ENCODE data around the gene THOC6.
"Not testable (repeated sequence)": the region's sequence is repeated elsewhere in the genome, so short reads cannot be mapped to it uniquely, and the experiment has no call there.

The THOC6 gene

GRCh38 chr16:3035289-3035971 is 11.6 kb downstream of the THOC6 start:
- DNase-seq = no peak

DNA sequence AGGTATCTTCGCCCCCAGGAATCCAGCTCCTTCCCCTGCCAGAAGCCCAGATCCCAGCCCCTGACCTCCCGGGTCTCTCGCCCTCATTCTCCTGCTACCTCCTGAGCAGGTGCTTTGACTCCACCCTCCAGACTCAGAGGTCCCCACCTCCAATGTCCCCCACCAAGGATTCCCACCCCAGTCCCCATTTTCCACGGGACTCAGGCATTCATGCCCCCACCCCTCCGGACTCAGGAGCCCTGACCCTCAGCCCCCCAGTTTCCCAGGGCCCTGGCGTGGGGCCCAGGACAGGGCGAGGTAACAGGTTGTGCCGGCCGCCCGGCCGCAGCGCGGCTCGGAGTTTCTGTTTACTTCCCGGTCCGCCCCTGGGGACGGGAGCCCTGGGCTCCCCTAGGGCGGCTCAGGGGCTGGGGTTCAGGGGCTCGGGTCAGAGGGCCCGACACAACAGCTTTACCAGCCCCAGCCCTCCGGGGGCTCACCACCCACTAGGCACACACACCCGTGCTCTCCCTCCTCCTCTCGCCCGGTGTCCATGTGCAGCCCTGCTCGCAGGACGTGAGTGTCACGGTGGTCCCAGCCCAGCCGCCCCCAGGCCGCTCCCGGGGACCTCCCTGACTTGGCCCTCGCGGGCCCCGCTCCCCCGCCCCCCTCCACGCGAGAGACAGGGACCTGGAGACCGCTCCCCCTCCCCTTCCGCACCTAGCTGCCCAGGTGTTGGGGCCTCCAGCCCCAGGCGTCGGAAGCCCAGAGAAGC is 12.3 kb downstream of the THOC6 start:
- DNase-seq = no peak

DNA sequence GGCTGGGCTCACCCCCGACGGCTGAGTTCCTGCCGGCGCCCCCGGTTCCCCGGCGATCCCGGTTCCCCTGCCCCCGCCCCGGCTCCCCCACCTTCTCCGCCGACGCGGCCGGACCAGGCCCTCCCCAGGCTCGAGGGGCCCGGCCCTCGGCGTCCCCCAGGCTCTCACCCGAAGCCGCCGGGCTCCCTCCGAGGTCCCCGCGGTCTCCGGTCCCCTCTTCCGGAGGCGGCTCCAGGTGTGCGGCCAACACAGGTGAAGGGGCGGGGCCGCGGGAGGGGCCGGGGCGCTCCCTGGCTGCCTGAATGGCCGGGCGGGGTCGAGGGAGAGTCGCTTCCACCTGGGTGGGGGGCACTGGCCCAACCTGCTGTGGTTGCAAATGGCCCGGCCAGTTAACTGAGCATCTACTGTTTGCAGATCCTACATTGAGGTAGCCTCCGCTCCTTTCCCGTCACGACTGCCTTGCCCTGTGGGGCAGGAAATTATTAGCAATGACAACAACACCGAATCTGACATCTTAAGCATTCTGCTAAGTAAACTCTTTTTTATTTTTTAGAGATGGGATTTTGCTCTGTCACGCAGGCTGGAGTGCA is 13.0 kb downstream of the THOC6 start, which contains the start of gene BICDL2:
TSS of gene BICDL2 (minus strand) at position 219 of the 590 bp plus-strand sequence. CDS start 1,448 bp downstream, outside the sequence.
- no peak for DNase-seq

DNA sequence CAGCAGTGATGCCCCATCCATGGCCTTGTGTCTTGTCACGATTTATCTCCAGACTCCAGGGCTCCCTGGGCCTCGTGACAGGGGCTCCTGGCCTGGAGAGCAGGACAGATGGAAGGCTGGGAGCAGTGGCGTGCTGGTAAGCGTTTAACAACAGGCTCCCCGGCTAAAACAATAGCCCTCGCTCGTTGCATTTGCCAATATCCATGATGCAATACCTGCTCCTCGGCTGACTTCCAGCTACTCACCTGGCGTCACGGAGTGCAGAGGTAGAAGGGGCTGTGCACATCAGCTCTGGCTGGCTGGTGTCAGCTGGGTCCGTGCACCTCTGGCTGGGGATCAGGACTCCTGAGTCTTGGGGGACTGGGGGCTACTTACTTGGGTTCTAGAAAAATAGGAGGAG is 14.4 kb downstream of the THOC6 start:
- no peak for DNase-seq

DNA sequence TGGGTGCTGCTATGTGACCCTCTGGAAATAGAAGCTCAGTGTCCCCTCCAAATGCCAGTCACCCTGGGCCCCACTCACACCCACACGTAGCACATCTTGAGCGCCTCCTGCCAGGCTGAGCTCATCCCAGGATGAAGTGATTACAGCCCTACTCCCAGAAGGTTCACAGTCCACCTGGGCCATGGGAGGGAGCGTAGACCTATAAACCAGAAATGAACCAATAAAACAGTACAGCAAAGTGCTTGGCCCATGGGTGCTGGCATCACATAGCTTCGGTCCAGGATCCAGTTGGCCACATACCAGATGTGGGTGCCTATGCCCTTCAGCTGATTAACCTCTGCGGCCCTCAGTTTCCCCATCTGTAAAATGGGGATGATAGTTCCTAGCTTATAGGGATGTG is 15.1 kb downstream of the THOC6 start:
- no peak for DNase-seq

- DNase-seq = no peak
Measured at GRCh38 chr16:3042376-3042775, 18.5 kb downstream of the THOC6 start.

GRCh38 chr16:3044708-3045107 is 20.9 kb downstream of the THOC6 start:
- no peak for DNase-seq

GRCh38 chr16:3045758-3046640 is 22.2 kb downstream of the THOC6 start, which contains the start of gene MMP25:
Gene MMP25 (plus strand): TSS chr16:3046561. CDS start chr16:3046918, 357 bp downstream.
- no peak for DNase-seq

GRCh38 chr16:3046641-3047386 is 23.0 kb downstream of the THOC6 start:
- no peak for DNase-seq

DNA sequence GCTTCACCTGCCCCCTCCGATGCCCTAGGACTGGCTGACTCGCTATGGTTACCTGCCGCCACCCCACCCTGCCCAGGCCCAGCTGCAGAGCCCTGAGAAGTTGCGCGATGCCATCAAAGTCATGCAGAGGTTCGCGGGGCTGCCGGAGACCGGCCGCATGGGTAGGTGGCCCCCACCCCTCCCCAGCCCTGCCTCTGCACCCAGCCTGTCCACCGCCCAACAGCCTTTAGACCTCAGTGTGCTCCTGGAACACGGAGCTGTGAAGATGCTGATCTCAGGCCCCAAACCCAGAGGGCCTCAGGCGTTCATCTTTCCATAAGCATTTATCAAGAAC is 23.5 kb downstream of the THOC6 start:
- no peak for DNase-seq

DNA sequence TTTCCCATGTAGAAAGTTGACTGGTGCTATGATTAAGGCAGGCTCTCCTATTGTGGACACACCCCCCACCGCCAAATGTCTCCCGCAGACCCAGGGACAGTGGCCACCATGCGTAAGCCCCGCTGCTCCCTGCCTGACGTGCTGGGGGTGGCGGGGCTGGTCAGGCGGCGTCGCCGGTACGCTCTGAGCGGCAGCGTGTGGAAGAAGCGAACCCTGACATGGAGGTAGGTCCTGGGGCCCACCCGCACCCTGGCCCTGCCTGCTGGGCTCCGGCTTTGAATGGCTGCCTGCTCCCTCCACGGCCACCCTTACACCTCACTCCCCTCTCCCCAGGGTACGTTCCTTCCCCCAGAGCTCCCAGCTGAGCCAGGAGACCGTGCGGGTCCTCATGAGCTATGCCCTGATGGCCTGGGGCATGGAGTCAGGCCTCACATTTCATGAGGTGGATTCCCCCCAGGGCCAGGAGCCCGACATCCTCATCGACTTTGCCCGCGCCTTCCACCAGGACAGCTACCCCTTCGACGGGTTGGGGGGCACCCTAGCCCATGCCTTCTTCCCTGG is 26.2 kb downstream of the THOC6 start:
- no peak for DNase-seq

GRCh38 chr16:3050487-3050886 is 26.7 kb downstream of the THOC6 start:
- no peak for DNase-seq

- DNase-seq = no peak
Measured at GRCh38 chr16:3051009-3051408, 27.2 kb downstream of the THOC6 start.

GRCh38 chr16:3051494-3051893 is 27.7 kb downstream of the THOC6 start:
- no peak for DNase-seq

- DNase-seq = not testable (repeated sequence)
Measured at GRCh38 chr16:3052571-3053329, 28.9 kb downstream of the THOC6 start.

- not testable (repeated sequence) for DNase-seq
Measured at GRCh38 chr16:3053330-3053710, 29.5 kb downstream of the THOC6 start.

DNA sequence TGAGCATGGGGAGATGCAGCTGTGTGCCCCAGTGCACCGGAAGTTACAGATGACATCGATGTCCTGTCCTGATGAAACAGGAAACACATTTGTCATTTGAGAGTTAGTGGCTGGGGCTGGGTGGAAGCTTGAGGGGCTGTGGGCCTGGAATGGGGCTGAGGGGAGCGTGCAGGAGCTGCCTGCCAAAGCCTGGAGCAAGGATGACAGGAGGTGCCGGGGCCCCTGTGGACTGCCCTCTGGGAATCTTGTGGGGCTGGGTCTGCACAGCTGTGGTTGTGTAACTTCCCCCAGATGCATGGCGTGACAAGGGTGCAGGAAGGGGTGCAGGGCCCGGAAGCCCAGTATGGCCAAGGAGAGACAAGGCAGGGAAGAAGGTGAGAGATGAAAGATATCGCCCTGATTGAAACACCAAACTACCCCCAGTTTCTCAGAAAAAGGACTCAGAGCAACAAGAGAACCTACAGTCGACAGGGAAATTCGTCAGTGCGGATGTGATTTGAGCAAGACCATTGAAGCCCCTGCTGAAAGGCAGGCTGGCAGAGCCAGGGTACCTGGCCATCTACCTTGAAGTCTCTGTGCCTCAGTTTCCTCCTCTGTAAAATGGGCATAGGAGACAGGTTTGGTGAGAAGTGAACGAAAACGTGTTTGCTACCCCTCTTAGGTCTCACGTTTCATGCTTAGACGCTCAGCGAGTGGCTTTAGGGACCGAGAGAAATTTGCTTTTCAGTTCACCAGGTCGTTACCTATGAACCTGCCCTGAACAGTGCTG is 31.3 kb downstream of the THOC6 start:
- DNase-seq = no peak

GRCh38 chr16:3055734-3056115 is 31.9 kb downstream of the THOC6 start:
- not testable (repeated sequence) for DNase-seq

DNA sequence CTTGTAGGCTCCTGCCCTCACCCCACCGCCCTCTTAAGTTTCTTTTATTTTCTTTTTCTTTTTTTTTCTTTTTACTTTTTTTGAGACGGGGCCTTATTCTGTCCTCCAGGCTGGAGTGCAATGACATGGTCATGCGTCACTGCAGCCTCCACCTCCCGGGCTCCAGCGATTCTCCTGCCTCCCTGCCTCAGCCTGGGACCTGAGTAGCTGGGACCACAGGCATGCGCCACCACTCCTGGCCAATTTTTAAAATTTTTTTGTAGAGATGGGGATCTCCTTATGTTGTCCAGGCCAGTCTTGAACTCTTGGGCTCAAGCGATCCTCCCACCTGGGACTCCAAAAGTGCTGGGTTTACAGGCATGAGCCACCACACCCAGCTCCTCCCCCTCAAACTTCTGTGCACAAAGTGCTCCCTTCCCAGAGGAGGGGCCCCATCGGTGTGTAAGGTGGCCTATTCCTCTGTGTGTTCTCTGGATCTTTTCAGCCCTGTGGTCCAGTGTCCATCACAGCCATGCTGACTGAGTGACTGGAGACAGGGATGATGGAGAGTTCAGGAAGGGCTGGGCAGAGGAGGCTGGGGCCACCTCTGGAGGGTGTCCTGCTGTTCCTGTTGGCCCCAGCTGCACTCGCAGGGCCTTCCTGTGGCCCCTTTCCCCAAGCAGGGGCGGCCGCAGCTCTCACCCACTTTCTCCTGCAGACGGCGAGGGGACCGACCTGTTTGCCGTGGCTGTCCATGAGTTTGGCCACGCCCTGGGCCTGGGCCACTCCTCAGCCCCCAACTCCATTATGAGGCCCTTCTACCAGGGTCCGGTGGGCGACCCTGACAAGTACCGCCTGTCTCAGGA is 32.7 kb downstream of the THOC6 start:
- DNase-seq = no peak
